Left lung (tissue), 10 donors: Measurements from ENCODE around the gene LOXHD1. TPM values are rescaled to one million over a fixed set of nuclear protein-coding genes. Genes with fewer than 3 reads are reported as not detected.

Source experiments
- ATAC-seq: fragments of 200-7000 bp; cut with Tn5 transposase; one replicate; pipeline ENCODE4 v1.9.1; 2020; ENCODE audit warnings: moderate library complexity
- DNase-seq, 4 donors: peaks; one replicate each; pipeline ENCODE4 v3.0.0-alpha.2; 2013 to 2020
- H3K27ac ChIP-seq, 2 donors: fragments of 200-600 bp; sonication (generic) in 1 of 2; one replicate each; pipeline versions ENCODE4 v1.5.0 to v1.8.0; 2020 to 2021
- H3K27me3 ChIP-seq, 2 donors: fragments of 200-600 bp; sonication (generic) in 1 of 2; one replicate each; pipeline versions ENCODE4 v1.5.0 to v1.8.0; 2020 to 2021
- H3K36me3 ChIP-seq, 2 donors: fragments of 200-600 bp; sonication (generic) in 1 of 2; one replicate each; pipeline versions ENCODE4 v1.5.0 to v1.8.0; 2020 to 2021
- H3K4me1 ChIP-seq, 2 donors: fragments of 200-600 bp; one replicate each; pipeline ENCODE4 v1.8.0; 2021
- H3K4me3 ChIP-seq, 2 donors: fragments of 200-600 bp; sonication (generic) in 1 of 2; one replicate each; pipeline versions ENCODE4 v1.5.0 to v1.8.0; 2020 to 2021; ENCODE audit warnings: mild to moderate bottlenecking in 1 of 2
- H3K9me3 ChIP-seq, 2 donors: fragments of 200-600 bp; sonication (generic) in 1 of 2; one replicate each; pipeline versions ENCODE4 v1.5.0 to v1.8.0; 2020 to 2021
- intact Hi-C, 2 donors: fragments of 100-400 bp; cut with DNase I; formaldehyde crosslinking; loops; one replicate each; pipeline versions ENCODE4 v1.11.2 to v1.14.2; 2022
- polyA plus RNA-seq, 6 donors: library from polyadenylated mRNA; unstranded; fragments of 120-200 nt; gene quantifications; one replicate each; pipeline ENCODE4 v1.2.1, GENCODE V29; 2013; ENCODE audit not compliant: insufficient read length in 6 of 6
- total RNA-seq, 2 donors: library from RNA; stranded (reverse); fragmentation: NEBNext Ultra II Directional; extraction: Animal tissue kit (Norgen Biotek cat#: 25700); gene quantifications; one replicate each; pipeline ENCODE4 v1.2.1, GENCODE V29; 2021
- TF ChIP-seq, protein P1 (sequence below), 2 donors: fragments of 200-600 bp; sonication (generic) in 1 of 2; IDR thresholded peaks; one replicate each; pipeline versions ENCODE4 v1.5.0 to v1.8.0; 2021; ENCODE audit warnings: antibody characterized with exemption in 2 of 2
- donor health status: DM: no; HTN: yes; CAD: no.
- donor health status: DM: no; HTN: no; CAD: no.

LOXHD1 gene
- total and polyA plus RNA-seq, 8 donors: 0.52 to 2.0 (median 1.2) TPM

DNA sequence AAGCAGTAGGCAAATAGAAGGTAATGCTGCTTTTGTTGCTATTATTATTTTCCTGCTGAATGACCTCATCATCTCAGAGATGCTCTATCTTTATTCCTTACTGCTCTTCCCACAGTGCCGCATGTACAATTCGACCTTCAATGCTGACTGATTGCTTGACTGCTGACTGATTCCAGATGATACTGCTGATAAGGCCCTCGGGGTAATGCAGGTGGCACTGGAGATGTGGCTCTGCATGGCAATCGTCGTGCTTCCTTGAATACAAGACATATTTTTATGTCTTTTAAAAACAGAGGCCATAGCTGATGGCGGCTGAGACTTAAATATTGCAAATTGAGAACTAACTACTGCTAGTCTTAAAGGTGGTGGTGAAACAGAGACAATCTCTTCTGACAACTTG, 146.6 kb downstream of the LOXHD1 start:
- TF ChIP-seq, protein P1, sequence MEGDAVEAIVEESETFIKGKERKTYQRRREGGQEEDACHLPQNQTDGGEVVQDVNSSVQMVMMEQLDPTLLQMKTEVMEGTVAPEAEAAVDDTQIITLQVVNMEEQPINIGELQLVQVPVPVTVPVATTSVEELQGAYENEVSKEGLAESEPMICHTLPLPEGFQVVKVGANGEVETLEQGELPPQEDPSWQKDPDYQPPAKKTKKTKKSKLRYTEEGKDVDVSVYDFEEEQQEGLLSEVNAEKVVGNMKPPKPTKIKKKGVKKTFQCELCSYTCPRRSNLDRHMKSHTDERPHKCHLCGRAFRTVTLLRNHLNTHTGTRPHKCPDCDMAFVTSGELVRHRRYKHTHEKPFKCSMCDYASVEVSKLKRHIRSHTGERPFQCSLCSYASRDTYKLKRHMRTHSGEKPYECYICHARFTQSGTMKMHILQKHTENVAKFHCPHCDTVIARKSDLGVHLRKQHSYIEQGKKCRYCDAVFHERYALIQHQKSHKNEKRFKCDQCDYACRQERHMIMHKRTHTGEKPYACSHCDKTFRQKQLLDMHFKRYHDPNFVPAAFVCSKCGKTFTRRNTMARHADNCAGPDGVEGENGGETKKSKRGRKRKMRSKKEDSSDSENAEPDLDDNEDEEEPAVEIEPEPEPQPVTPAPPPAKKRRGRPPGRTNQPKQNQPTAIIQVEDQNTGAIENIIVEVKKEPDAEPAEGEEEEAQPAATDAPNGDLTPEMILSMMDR (IDR thresholded peaks at IDR 0.05): no peak
- Histone ChIP-seq H3K4me1 (no peaks in the 10 kb centered on the region), H3K36me3 (peaks cover 0 to 10% of the 10 kb centered on the region in 2 donors), H3K9me3 (no peaks in the 10 kb centered on the region), H3K4me3 (no peak overlapping the region), H3K27me3 (no peaks in the 10 kb centered on the region), H3K27ac (no peak overlapping the region)
- intact Hi-C loops: loop anchor here in 1 of 2 donors (10.0 kb wide), 1 partner anchor 64 kb away; no protein-coding TSS in a partner anchor
- ATAC-seq: no peak
- no peak for DNase-seq

DNA sequence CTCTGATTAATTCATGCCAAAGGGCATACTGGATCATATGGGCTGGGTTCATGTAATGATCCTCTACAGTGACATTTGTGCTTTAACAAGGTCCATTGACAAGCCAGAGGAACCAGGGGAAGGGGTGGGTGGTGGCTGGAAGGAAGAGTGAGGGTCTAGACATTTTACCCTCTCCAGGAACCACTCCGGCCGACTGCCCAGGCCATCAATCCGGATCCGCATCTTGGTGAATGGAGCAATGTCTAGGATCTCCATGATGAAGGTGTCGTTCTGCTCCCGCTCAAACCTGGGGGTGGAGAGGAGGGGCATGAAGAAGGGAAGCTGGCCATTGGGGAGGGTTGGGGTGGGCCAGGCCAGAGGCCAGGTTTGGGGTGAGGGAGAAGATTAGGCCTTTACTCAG, 147.5 kb downstream of the LOXHD1 start:
- Histone ChIP-seq H3K4me3 (no peak overlapping the region), H3K36me3 (peaks cover 0 to 10% of the 10 kb centered on the region in 2 donors), H3K4me1 (no peaks in the 10 kb centered on the region), H3K27ac (no peak overlapping the region), H3K9me3 (no peaks in the 10 kb centered on the region), H3K27me3 (no peaks in the 10 kb centered on the region)
- DNase-seq (no peak), ATAC-seq (no peak)
- TF ChIP-seq, protein P1 (IDR thresholded peaks at IDR 0.05): no peak
- intact Hi-C loops: no loop called here

DNA sequence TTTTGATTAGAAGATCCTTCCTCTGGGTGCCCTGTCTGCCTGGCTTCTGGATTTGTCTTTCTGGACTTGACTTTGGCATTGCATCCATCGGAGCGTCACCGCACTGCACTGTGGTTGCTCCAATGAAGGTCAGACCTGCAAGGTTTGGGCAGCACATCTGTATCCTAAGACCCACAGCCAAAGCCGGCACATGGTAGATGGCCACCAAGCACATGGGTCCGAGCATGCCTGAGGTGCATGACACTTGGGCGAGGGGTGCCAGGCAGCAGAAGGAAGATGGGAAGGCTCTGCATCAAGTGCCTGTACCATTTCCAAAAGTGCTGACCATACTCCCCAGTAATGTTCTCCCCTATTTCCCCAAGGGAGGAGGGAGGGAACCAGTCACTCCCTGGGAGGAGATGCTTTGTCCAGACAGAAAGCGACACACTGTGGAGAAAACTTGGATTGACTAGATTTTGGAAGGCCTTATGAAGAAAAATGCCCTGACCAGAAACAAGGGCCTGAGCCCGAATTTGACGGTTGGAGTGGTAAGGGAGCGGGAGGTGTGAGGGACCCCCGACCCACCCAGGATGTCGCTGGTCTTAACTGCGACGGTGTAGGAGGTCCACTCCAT, 149.9 kb downstream of the LOXHD1 start:
- Histone ChIP-seq H3K4me1 (no peaks in the 10 kb centered on the region), H3K9me3 (no peaks in the 10 kb centered on the region), H3K27ac (no peak overlapping the region), H3K27me3 (no peaks in the 10 kb centered on the region), H3K36me3 (no peaks in the 10 kb centered on the region), H3K4me3 (no peak overlapping the region)
- intact Hi-C loops: no loop called here
- DNase-seq: no peak
- no peak for ATAC-seq
- TF ChIP-seq, protein P1 (IDR thresholded peaks at IDR 0.05): no peak

DNA sequence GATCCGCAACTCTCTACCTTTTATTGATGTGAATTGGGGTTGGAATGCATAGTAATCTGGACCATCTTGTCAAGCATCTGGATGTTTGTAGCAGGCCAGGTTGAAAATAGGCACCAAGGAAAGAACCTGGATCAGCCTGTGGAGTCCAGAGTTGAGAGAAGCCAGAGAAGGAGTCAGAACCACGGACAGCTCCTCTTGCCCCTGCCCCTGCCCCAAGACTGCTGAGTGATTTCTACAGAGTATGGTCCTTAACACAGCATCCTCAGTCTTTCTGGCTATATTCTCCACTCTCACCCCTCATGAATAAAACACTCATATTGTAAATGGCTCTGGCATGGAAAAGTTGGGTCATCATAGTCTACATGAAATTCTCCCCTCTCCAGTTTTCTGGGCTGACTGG, 154.6 kb downstream of the LOXHD1 start:
- intact Hi-C loops: no loop called here
- ATAC-seq (peak; percentile 32), DNase-seq (peak in 1 of 4 donors; percentile 16)
- no peak overlapping the region for H3K4me3 ChIP-seq
- H3K27ac ChIP-seq: no peak overlapping the region
- H3K27me3 ChIP-seq: no peaks in the 10 kb centered on the region
- no peaks in the 10 kb centered on the region for H3K36me3 ChIP-seq
- no peaks in the 10 kb centered on the region for H3K4me1 ChIP-seq
- TF ChIP-seq, protein P1 (IDR thresholded peaks at IDR 0.05): no peak
- H3K9me3 ChIP-seq: no peaks in the 10 kb centered on the region

DNA sequence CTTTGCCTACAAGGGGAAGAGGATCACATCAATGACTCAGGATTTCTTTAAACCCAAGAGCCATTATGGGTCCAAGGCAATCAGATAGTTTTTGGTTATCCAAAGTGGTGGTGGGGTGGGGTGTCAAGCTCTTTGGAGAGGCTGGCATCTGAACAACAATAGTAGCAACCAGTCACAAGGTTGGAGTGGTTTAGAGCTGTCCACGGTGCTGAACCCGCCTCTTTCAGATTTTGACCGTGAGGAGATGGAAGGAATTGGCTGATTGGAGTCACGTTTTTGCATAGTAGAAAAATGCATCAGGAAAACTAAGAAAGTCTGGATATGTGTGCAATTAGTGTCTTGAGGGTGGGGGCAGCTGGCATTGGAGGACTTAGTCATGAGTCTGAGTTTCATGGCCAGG, 159.9 kb downstream of the LOXHD1 start:
- DNase-seq: peak in 1 of 4 donors; percentile 35
- TF ChIP-seq, protein P1 (IDR thresholded peaks at IDR 0.05): no peak
- Histone ChIP-seq H3K27ac (no peak overlapping the region), H3K4me1 (no peaks in the 10 kb centered on the region), H3K27me3 (no peaks in the 10 kb centered on the region), H3K4me3 (no peak overlapping the region), H3K9me3 (no peaks in the 10 kb centered on the region), H3K36me3 (no peaks in the 10 kb centered on the region)
- intact Hi-C loops: no loop called here
- peak; percentile 64 for ATAC-seq
